GM18520 (cell line): ENCODE results near the gene DNAH1.

ENCODE experiments used
- ATAC-seq: cut with Tn5 transposase; IDR thresholded peaks from one replicate; pipeline ENCODE4 v1.9.1; 2021; ENCODE audit not compliant: unreplicated experiment

DNAH1 gene

DNA sequence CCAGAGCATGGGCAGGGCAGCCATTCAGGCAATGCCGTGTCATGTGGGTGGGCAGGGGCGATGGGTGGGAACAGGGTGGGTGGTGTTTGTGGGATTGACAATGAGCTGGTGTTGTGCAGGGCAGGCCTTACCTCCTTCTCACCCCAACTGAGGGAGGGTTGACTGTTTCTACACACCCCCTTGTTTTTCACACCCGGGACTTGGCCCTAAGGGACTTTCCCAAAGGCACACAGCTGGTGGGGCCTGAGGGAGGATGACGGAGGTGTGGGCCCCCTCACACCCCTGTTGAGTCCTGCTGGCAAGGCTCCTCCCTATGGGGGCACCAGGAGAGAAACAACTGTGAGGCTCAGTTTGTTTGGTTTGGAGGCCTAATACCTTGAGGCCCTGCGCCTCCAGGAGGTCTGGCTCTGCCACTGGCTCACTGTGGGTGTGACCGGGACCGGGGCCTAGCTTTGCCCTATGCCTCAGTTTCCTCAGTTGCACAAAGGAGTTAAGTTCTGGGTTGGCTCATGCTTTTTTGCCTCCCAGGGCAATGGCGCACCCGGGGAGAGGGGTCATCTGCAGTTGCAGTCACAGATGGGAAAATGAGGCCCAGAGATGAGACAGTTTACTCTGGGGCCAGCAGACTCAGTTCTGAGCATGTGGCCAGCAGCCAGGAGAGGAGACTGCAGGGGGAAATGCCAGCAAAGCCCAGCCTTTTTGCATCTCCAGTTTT, 5.1 kb upstream of the DNAH1 start:
- ATAC-seq: peak; percentile 68

DNA sequence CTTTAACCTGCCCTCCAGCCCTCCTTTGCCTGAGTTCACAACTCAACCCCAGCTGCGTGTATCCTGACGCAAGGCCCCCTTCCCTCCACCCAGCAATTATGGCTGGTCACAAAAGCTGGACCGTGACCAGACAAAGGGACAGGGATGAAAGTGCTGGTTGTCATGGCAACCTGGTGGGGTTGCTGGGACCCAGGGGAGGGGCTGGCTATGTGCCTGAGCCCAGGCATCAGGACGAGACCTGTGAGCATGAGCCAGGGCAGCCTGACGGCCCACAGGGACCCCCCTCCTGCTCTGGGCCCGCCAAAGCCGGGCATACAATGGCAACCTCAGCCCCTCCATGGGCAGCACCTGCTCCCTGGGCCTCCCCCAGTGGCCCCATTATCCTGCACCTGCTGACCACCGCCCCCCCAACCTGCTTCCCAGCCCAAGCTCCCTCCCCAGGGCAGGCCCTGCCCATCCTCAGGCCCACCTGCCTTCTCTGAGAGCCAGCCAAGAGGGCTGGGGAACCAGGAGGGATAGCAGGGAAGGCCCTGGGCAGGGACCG, 4.5 kb upstream of the DNAH1 start:
- ATAC-seq: no peak

DNA sequence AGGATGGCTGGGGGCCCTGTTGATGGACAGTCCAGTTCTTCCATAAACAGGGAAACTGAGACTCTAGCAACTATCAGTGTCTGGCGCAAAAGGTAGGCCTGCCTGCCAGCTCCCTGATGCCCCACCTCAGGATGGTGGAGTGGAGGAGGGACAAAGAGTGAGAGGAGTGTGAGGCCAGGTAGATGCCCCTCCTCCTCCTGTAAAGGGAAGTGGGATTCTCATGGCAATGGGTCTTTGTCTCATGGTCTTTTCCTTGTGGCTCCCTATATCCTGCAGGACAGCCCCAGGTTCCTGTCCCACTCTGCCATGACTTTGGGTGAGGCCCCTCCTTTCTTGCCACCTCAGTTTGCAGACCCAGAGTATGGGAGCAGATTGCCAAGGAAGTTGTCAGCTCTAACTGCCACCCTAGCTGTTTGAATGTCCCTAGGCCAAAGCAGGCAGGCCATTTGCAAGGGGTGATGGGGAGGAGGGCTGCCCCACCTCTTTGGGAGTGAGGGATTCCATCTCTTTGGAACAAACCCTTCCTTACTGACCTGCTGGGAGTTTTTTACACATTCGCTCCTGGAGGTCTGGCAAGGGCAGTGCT, 2.8 kb upstream of the DNAH1 start:
- no peak for ATAC-seq

DNA sequence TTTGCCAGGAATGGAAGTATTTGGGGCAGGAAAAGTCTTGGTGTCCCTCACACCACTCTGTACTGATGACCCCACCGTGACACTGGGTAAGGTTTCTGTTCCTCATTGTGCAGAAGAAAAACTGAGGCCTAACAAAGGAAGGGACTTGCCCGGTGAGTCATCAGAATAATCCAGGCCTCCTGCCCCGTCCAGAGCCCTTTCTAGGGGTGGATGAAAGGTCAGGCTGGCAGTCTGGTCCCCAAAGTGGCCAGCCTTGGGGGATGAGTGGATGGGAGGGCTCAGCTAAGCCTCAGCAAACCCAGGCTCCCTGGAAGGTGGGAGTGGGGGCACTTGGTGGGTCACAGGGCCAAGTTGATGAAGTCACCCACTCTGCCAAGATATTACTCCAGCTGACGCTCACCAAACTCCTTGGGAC, 2.3 kb upstream of the DNAH1 start:
- ATAC-seq: peak; percentile 62

DNA sequence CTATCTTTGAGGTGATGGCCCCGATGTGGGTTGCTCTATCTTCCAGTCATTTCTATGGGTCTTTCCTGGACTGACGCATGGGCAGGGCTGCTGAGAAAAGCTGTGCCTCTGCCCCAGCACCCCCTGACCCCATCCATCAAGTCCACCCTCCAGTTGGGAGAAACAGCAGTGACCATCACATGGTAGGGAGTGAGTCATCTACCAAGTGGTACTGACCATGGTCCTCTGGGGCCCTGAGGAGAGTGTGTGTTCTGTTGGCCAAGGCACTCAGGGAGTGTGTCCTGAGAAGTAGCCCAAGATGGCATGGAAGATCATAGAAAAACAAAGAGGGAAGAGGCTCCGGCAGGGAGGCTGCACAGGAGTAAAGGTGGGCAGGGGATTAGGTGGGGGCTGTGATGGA, 1.6 kb upstream of the DNAH1 start:
- ATAC-seq: no peak

DNA sequence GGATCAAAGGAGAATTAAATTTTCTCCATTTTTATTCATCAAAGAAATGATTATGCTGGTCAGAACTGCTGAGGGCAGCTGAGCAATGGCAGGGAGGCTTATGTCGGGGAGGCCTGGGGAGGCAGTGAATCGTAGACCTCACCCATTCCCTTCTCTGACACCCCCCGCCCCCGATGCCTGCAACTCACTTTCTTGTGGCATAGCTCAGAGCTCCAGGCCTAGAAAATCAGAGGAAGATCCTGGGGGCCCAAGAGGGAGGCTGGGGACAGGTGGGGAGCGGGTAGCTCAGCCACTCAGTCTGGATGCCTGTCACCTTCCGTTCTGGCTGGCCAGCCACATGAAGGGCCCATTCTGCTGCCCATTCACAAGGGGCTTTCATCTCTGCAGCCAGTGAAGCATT, 1.1 kb upstream of the DNAH1 start:
- ATAC-seq: no peak

DNA sequence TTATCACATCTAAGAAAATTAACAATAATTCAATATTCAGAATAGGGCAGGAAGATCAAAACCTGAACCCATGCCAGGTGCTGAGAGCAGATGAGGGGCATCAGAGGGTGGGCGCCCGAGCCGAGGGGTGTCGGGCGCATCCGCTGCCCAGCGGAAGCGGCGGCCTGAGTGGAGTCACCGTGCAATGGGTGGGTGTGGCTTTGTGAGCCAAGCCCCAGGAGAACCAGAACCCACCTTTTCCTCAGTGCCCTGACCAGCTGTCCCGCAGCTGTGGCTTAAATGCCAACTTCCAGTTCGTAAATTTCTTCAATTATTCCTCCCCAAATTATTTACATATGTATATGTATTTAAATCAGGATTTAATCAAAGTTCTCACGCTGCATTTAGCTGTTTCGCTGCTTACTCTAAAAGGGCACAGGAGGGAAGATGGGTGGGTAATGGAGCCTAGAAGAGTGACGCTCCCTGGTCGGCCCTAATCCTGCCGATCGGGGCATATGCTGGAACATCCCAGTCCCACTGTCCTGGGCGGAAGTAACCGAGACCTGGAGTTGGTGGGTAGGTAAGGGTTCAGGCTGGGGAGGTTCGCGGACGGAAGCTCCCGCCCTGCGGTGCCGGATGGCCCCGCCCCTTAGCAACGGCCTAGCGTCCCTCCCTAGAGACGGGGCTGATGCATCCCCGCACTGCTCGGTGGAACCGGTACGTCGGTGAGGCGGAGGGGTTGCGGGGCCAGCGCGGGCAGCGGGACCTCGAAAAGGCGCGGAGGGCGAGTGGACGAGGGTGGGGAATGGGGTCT, 1.3 kb downstream of the DNAH1 start:
- no peak for ATAC-seq

DNA sequence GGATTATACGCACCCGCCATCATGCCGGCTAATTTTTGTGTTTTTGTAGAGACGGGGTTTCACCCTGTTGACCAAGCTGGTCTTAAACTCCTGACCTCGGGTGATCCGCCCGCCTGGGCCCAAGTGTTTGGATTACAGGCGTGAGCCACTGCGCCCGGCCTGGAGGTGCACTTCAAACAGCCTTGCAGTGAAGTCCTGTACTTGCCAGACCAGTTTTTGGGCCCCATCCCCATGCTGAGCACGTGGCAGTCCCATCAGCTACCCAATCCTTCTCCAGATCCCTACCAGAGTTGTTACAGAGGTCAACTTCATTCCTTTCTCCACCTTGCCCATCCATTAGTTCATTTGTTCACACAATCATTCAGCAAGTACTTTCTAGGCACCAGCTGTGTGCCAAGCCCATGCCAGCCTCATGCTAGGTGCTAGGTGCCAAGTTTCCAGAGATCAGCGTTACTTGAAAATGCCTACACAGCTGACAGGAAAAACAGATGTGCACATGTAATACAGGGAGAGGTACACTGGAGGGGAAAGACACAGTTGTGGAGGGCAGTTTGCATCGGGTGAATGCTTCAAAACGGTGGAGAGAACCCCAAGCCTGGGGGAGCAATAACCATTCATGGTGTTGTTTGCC, 2.2 kb downstream of the DNAH1 start:
- ATAC-seq: no peak

DNA sequence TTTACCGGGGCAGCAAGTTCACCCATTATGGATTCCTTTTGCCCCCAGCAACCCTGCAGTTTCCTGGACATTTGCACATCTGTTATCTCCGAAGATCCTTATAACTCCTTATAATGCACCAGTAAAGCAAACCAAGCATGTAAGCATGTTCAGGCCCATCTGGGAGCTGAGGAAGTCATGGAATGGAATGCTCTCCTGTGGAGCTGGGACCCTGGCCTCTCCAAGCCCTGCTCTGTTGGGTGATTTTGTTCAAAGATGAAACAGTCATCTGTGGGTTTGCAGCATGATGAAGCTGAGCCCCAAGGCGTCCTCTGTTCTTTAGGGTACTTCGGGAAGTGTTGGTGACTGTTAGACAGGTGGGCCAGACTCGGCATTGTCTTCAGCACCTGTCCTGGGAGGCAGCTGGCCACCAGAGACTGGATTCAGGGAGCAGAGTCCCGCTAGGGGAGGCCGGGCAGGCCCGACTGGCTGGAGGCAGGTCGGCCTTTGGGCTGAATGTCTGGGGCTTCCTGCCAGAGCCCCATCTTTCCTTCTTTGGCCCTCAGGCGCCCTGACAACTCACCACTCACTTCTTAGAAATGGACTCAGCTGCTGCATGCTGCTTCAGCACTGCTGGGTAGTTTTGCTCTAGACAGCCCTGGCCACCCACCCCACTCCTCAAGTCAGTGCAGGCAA, 3.9 kb downstream of the DNAH1 start:
- no peak for ATAC-seq

DNA sequence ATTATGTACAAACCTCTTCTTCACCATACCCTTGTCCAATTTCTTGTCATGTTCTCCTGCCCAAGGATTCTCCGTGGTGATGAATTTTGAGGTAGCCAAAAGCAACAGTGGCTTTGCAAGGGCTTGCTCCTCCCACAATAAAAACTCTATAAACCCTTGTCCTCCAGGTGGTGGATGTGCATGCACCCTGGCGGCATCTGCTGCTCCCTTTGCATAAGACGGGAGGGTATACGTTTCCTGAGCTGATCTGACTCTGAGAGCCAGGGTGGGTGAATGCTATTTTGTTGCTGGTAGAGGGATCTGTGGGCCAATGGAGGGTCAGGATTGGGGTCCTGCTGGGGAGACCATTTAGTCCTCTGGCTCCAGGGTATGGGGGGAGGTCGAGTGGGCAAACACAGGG, 5.4 kb downstream of the DNAH1 start:
- ATAC-seq: no peak

DNA sequence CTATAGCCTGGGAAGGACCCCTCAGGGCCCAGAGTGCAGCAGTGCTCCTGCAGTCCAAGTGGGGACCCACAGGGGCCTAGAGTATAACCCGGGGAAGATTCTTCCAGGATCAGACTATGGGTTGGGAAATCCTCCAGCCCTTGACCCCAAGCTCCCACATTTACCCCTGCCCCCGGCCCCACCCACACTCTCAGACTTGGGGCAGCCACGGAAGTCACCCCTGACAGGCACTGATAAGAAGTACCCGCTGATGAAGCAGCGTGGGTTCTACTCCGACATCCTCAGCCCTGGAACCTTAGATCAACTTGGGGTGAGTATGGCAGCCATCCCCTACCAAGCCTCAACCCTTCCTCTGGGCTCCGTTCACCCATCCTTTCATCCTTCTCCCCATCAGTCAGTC, 6.3 kb downstream of the DNAH1 start:
- no peak for ATAC-seq

DNA sequence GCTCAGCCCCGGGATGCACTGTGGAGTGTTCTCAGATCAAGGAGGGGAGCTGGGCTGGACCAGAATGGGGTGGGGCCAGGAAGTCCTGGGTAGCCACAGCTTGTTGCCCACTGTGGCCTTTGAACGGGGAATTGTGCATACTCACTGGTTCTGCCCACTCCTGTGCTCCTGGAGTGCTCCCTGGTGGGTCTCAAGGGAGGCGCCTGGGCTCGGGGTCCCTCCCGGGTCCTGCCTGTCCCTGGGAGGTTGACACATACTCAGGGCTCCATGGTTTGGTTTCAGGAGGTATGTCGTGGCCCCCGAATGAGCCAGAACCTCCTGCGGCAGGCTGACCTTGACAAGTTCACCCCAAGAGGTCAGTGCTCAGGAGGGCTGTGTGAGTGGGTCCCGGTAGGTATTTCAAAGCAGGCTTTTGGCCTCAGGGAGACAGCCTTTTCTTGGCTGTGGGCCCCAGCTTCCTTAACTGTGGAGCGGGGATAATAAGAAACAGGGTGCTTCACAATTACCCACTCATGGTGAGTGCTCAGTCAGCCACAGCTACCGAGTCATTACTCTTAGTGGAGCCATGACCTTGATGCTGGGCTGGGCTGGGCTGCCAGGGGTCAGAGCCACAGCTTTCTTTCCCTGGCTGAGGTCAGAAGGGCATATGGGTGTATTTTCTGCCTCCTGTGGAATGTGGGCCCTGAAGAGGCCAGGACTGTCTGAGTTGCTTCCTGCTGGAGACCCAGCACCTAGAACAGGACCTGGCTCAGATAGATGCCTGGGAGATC, 7.6 kb downstream of the DNAH1 start:
- ATAC-seq: no peak

DNA sequence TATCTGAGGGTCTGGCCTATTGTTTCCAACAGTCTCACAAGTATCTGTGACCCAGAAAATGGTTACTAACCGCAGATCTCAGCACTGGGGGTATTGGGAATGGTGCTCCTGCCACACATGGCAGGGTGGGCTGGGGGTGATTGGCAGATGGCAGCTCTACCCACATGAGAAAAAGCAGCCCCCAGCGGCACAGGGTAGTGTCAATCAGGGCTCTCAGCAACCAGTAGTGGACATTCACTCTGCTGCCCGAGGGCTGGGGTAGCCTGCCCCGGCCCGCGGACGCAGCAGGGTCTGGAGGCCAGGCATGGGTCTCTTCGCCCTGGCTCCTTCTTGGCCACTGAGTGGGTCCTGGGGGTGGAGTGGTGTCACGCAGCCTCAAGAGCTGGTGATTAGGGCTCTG, 8.6 kb downstream of the DNAH1 start:
- no peak for ATAC-seq

DNA sequence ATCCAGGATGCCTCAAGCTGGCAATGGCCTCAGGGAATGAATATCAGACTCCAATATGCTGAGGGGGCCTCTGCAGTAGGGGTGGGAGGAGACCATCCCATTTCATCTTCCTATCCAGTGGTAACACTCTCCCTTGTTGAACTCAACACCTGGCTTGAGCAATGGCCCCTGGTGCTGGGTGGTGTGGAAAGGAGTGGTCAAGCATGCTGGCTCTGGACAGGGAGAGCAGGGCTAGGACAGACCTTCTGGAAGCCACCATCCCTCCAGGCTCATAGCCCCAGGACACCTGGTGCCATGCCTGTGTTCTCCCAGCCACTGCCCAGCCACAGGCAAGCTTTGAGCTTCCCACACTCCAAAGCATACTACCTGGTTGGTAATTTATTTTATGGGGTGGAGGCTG, 9.6 kb downstream of the DNAH1 start:
- no peak for ATAC-seq

DNA sequence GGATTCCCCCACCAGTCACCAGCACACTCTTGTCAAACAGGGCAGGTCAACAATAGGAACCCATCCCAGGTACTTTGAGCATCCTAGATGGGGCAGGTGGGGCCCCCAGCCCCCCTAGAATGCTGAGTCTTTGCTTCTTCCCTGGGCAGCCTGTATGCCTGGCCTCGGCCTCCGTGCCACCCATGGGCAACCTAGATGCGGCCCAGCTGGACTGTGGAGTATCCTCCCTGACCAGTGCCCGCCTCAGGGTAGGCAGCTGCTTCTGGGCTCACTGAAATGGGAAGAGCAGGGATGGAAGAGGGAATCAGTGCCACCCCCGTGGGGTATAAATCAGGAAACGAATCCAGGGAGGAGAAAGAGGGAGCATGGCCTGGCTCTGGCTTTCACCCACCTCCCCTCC, 10.9 kb downstream of the DNAH1 start:
- no peak for ATAC-seq

DNA sequence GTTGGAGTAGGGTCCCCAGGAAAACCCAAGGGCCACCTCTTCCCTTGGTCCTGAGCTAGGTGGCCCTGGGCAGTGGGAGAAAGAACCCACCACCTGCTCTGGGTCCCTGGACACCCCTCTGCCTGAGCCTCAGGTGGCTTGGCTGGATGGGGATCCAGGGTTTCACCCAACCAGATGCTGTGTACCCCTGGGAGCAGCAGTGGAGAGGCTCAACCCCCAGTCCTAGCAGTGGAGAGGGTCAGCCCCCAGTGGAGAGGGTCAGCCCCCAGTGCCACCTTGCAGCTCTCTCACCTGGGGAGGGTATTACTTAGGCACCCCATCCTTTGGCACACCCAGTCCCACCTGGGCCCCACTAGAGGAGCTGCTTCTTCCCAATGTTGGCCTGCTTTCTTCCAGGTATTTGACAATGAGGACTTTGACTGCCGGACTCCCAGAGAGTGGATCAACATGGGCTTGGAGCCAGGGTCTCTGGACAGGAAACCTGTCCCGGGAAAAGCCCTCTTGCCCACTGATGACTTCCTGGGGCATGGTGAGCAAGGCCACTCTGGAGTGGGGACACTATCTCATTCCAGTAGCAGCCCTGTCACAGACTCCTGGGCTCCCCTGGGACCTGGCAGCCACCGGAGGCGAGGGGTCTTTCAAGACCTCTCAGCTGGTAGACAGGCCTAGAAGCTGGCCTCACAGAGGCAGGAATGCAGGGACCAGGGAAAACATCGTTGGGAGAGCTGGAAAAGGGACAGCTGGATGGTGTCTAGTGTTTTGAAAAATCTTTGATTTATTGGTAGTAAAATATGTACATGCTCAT, 11.6 kb downstream of the DNAH1 start:
- ATAC-seq: no peak

DNA sequence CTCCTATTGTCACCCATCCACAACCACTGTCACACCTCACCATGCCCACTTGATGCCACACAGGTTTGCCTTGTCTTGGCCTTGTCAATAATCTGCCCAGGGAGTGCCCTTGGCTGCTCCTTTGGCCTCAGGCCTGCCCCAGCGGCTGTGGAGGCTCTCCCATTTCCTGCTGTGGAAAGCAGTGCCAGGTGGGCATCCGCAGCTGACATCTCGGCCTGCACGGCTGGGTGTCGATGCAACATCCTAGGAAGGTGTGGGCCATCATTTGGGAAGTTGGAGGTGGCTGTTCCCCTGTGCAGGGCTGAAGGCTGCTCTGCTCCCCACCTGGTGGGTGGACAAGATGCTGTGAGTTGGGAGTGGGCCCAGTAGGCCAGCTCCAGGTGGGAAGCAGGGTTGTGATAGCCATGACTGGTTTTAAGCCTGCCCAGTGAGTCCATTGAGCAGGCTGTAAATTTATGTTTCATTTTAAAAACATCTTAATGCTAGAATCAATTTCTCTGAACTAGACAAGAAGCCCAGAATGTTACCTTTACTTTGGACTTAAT, 12.5 kb downstream of the DNAH1 start:
- no peak for ATAC-seq

DNA sequence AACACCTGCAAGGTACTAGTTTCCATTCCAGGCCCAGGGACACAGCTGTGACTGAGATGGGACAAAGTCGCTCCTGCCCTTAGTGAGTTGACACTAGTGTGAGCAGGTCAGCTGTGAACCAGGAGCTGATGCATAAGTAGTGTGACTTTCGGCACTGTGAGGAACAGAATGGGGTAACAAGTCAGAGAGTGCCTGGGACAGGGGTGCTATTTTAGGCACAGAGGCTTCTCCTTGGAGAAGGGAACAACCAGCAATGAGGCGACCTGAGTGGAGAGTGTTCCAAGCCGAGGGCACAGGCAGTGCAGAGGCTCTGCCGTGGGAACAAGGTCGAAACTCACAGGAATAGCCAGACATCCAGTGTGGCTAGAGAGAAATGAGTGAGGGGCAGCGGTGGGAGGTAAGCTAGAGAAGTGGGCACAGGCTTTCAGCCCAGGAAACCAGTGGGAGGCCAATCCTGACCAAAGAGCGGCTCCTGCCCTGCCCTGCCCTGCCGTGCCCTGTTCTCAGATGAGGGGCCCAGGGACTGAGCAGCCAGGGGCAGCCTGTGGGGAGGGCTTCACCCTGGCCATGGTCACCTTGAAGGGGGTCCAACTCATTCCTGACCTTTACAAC, 14.2 kb downstream of the DNAH1 start:
- no peak for ATAC-seq

DNA sequence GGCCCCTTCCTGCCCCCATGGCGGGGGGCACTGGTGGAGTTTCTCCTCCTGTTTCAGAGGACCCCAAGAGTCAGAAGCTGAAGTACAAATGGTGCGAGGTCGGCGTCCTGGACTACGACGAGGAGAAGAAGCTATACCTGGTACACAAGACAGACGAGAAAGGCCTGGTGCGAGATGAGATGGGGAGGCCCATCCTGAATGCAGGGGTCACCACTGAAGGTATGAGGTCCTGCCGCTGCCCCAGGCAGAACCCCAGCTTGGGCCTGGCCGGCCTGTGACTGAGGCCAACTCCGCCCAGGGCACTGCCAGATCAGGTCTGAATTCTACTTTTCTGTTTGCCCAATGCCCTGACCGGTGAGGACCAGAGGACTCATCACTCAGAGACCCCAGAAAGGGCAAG, 15.0 kb downstream of the DNAH1 start:
- ATAC-seq: no peak
